OCI-LY1 (cell line): ENCODE data around the gene ZDHHC4.
"Not testable (repeated sequence)": the region's sequence is repeated elsewhere in the genome, so short reads cannot be mapped to it uniquely, and the experiment has no call there.

Source experiments
- EZH2 ChIP-seq: fragments of 200-600 bp; sonication (generic), shearing (Covaris generic); IDR thresholded peaks from 2 replicates; pipeline ENCODE4 v1.8.0; 2017; ENCODE audit warnings: borderline replicate concordance, mixed run types, mild to moderate bottlenecking, antibody characterized with exemption, low read length, moderate library complexity, mixed read lengths
- TF ChIP-seq, protein P1 (sequence below): fragments of 200-600 bp; sonication (generic), shearing (Covaris generic); IDR thresholded peaks from 2 replicates; pipeline ENCODE4 v1.5.1; 2017; ENCODE audit warnings: mild to moderate bottlenecking, antibody characterized with exemption, low read length, moderate library complexity, mixed read lengths

DNA sequence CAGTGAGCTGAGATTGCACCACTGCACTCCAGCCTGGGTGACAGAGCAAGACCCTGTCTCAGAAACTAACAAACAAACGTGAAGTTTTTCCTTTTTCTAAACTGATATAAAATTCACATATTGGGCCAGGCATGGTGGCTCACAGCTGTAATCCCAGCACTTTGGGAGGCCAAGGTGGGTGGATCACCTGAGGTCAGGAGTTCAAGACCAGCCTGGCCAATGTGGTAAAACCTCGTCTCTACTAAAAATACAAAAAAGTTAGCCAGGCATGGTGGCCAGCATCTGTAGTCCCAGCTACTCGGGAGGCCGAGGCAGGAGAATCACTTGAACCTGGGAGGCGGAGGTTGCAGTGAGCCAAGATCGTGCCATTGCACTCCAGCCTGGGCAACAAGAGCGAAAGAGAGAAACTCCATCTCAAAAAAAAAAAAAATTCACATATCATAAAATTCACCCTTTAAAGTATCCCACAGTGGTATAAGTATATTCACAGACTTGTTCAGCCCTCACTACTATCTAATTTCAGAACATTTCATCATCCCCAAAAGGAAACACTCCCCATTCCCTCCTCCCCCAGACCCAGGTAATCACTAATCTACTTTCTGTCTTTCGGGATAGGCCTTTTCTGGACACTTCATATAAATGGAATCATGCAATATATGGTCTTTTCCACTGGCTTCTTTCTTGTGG is 8.6 kb downstream of the ZDHHC4 start:
- TF ChIP-seq EZH2 = not testable (repeated sequence)
- TF ChIP-seq, protein P1, sequence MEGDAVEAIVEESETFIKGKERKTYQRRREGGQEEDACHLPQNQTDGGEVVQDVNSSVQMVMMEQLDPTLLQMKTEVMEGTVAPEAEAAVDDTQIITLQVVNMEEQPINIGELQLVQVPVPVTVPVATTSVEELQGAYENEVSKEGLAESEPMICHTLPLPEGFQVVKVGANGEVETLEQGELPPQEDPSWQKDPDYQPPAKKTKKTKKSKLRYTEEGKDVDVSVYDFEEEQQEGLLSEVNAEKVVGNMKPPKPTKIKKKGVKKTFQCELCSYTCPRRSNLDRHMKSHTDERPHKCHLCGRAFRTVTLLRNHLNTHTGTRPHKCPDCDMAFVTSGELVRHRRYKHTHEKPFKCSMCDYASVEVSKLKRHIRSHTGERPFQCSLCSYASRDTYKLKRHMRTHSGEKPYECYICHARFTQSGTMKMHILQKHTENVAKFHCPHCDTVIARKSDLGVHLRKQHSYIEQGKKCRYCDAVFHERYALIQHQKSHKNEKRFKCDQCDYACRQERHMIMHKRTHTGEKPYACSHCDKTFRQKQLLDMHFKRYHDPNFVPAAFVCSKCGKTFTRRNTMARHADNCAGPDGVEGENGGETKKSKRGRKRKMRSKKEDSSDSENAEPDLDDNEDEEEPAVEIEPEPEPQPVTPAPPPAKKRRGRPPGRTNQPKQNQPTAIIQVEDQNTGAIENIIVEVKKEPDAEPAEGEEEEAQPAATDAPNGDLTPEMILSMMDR = not testable (repeated sequence)
